Trophoblast cell (in vitro differentiated cells and primary cell): ENCODE data around the gene PYURF.
A peak's percentile ranks its signal among the peaks of the same experiment; 100 is the strongest.
"Not testable (repeated sequence)": the region's sequence is repeated elsewhere in the genome, so short reads cannot be mapped to it uniquely, and the experiment has no call there.

Experiments used
- DNase-seq, 2 donors: peaks; one replicate each; pipeline ENCODE4 v3.0.0-alpha.2; 2016
- H2AFZ ChIP-seq: 2 replicates; pipeline ENCODE4 v1.6.1; 2013; ENCODE audit warnings: low read length, moderate library complexity, mild to moderate bottlenecking; ENCODE audit not compliant: insufficient read depth, poor library complexity
- H2AK5ac ChIP-seq: 2 replicates; pipeline ENCODE4 v1.6.1; 2013; ENCODE audit warnings: mild to moderate bottlenecking, low read length
- H2BK120ac ChIP-seq: 2 replicates; pipeline ENCODE4 v1.6.1; 2013; ENCODE audit warnings: low read length, mild to moderate bottlenecking, moderate library complexity; ENCODE audit not compliant: insufficient read depth, poor library complexity
- H2BK12ac ChIP-seq: 2 replicates; pipeline ENCODE4 v1.6.1; 2013; ENCODE audit warnings: mild to moderate bottlenecking, low read length, moderate library complexity
- H2BK5ac ChIP-seq: 2 replicates; pipeline ENCODE4 v1.6.1; 2013; ENCODE audit warnings: low read length, low read depth, moderate library complexity, mild to moderate bottlenecking; ENCODE audit not compliant: poor library complexity
- H3K14ac ChIP-seq: 2 replicates; pipeline ENCODE4 v1.6.1; 2013; ENCODE audit warnings: mild to moderate bottlenecking, low read length
- H3K18ac ChIP-seq: 2 replicates; pipeline ENCODE4 v1.6.1; 2013; ENCODE audit warnings: mild to moderate bottlenecking, low read length
- H3K23ac ChIP-seq: 2 replicates; pipeline ENCODE4 v1.6.1; 2013; ENCODE audit warnings: low read length
- H3K27ac ChIP-seq: 2 replicates; pipeline ENCODE4 v1.5.1; 2013; ENCODE audit warnings: low read depth, mild to moderate bottlenecking, inconsistent platforms, low read length, moderate library complexity
- H3K27me3 ChIP-seq: 2 replicates; pipeline ENCODE4 v1.6.1; 2013; ENCODE audit warnings: inconsistent platforms, mild to moderate bottlenecking, low read length, moderate library complexity; ENCODE audit not compliant: insufficient read depth
- H3K36me3 ChIP-seq, 2 experiments: 1 replicate in 1 of 2; 2 replicates in 1 of 2; pipeline ENCODE4 v1.6.1; 2013; ENCODE audit warnings: low read length in 2 of 2, mild to moderate bottlenecking in 2 of 2, moderate library complexity in 1 of 2; ENCODE audit not compliant: insufficient read depth in 2 of 2, control insufficient read depth in 1 of 2
- H3K4ac ChIP-seq: 2 replicates; pipeline ENCODE4 v1.6.1; 2013; ENCODE audit warnings: low read depth, mild to moderate bottlenecking, low read length, moderate library complexity
- H3K4me1 ChIP-seq, 2 experiments: 1 replicate in 1 of 2; 2 replicates in 1 of 2; pipeline ENCODE4 v1.6.1; 2013; ENCODE audit warnings: low read length in 2 of 2, mild to moderate bottlenecking in 2 of 2, moderate library complexity in 1 of 2; ENCODE audit not compliant: insufficient read depth in 2 of 2, control insufficient read depth in 1 of 2
- H3K4me2 ChIP-seq: 2 replicates; pipeline ENCODE4 v1.6.1; 2013; ENCODE audit warnings: inconsistent platforms, mild to moderate bottlenecking, low read length, moderate library complexity
- H3K4me3 ChIP-seq: 2 replicates; pipeline ENCODE4 v1.5.1; 2013; ENCODE audit warnings: mild to moderate bottlenecking, low read depth, low read length, inconsistent platforms
- H3K79me1 ChIP-seq: one replicate; pipeline ENCODE4 v1.6.1; 2013; ENCODE audit warnings: low read length
- H3K79me2 ChIP-seq: 2 replicates; pipeline ENCODE4 v1.6.1; 2013; ENCODE audit warnings: low read length, mild to moderate bottlenecking; ENCODE audit not compliant: control insufficient read depth, insufficient read depth, poor library complexity
- H3K9ac ChIP-seq: 2 replicates; pipeline ENCODE4 v1.6.1; 2013; ENCODE audit warnings: mild to moderate bottlenecking, low read length
- H3K9me3 ChIP-seq: 2 replicates; pipeline ENCODE4 v1.6.1; 2013; ENCODE audit warnings: low read depth, mild to moderate bottlenecking, control low read depth, inconsistent platforms, low read length; ENCODE audit not compliant: insufficient read depth
- H4K12ac ChIP-seq: 2 replicates; pipeline ENCODE4 v1.6.1; 2013; ENCODE audit warnings: low read depth, mild to moderate bottlenecking, low read length, moderate library complexity
- H4K8ac ChIP-seq: 2 replicates; pipeline ENCODE4 v1.6.1; 2013; ENCODE audit warnings: low read depth, mild to moderate bottlenecking, low read length, moderate library complexity
- H4K91ac ChIP-seq: one replicate; pipeline ENCODE4 v1.6.1; 2013; ENCODE audit warnings: low read depth, mild to moderate bottlenecking, low read length, moderate library complexity
- WGBS: extraction: QIAGEN DNeasy Blood & Tissue Kit; methylation state at CpG from one replicate; pipeline ENCODE4 v1.1.7; 2013; ENCODE audit warnings: missing lambda C conversion rate; ENCODE audit not compliant: insufficient read length, insufficient coverage; ENCODE audit errors: extremely low coverage; 5-methylcytosine and 5-hydroxymethylcytosine counted together

Gene PYURF

GRCh38 chr4:88539322-88540068, 15.9 kb upstream of the PYURF start:
- not testable (repeated sequence) for H3K4me3 ChIP-seq, H3K79me1 ChIP-seq, H3K9ac ChIP-seq, H3K4me1 ChIP-seq, H3K14ac ChIP-seq, H4K12ac ChIP-seq, H2AFZ ChIP-seq, H3K18ac ChIP-seq, H2BK12ac ChIP-seq, H4K91ac ChIP-seq, H4K8ac ChIP-seq, H3K4me2 ChIP-seq, H2AK5ac ChIP-seq, H3K9me3 ChIP-seq, H3K27ac ChIP-seq, H3K36me3 ChIP-seq, H3K4ac ChIP-seq, H2BK120ac ChIP-seq, H2BK5ac ChIP-seq, H3K23ac ChIP-seq, H3K79me2 ChIP-seq, H3K27me3 ChIP-seq
- peak; percentile 59 to 80 for DNase-seq
- no CpG with 5 or more reads among the region's 9 CpGs for WGBS

DNA sequence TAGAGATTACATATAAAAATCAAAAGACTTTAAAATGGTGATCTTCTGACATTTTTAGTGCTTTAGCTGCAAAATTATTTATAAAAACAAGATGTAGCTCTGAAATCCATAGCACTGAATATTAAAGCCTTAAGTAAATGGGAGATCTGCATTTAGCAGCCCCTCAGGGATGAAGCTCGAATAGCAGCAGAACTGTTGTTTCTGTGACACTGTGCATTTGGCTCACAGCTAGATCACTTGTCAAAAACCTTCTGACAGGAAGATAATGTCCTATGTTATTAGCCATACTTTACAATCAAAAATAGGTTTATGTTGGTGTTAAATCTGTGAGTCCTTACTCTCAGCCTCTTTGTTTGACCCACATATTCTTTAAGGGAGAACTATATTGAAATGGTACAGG, 14.1 kb upstream of the PYURF start:
- Histone ChIP-seq H3K4me2 (no peak overlapping the region), H3K27ac (no peak overlapping the region), H3K4ac (no peak overlapping the region), H3K79me2 (no peaks in the 10 kb centered on the region), H2AFZ (no peak overlapping the region), H3K9ac (no peak overlapping the region), H3K4me3 (no peak overlapping the region), H2BK120ac (no peak overlapping the region), H3K14ac (no peak overlapping the region), H3K36me3 (no peaks in the 10 kb centered on the region), H3K27me3 (no peaks in the 10 kb centered on the region), H3K79me1 (no peaks in the 10 kb centered on the region), H3K4me1 (no peaks in the 10 kb centered on the region), H2AK5ac (no peak overlapping the region), H4K91ac (no peak overlapping the region), H3K9me3 (no peaks in the 10 kb centered on the region), H4K12ac (no peak overlapping the region), H4K8ac (no peak overlapping the region), H2BK5ac (no peak overlapping the region), H2BK12ac (no peak overlapping the region), H3K18ac (no peak overlapping the region), H3K23ac (no peak overlapping the region)
- DNase-seq = no peak
- no CpG with 5 or more reads among the region's 1 CpG for WGBS

GRCh38 chr4:88535090-88535755, 11.6 kb upstream of the PYURF start:
- Histone ChIP-seq H4K8ac (no peak overlapping the region), H3K4ac (no peak overlapping the region), H3K18ac (no peak overlapping the region), H4K12ac (no peak overlapping the region), H2AFZ (no peak overlapping the region), H3K36me3 (no peaks in the 10 kb centered on the region), H3K27ac (no peak overlapping the region), H3K79me2 (no peaks in the 10 kb centered on the region), H3K23ac (no peak overlapping the region), H3K9me3 (no peaks in the 10 kb centered on the region), H3K9ac (no peak overlapping the region), H2BK5ac (no peak overlapping the region), H3K14ac (no peak overlapping the region), H2BK120ac (no peak overlapping the region), H3K4me3 (no peak overlapping the region), H3K4me1 (no peaks in the 10 kb centered on the region), H3K79me1 (no peaks in the 10 kb centered on the region), H3K27me3 (no peaks in the 10 kb centered on the region), H2AK5ac (no peak overlapping the region), H4K91ac (no peak overlapping the region), H3K4me2 (no peak overlapping the region), H2BK12ac (no peak overlapping the region)
- DNase-seq = no peak
- WGBS = no CpG with 5 or more reads among the region's 2 CpGs

DNA sequence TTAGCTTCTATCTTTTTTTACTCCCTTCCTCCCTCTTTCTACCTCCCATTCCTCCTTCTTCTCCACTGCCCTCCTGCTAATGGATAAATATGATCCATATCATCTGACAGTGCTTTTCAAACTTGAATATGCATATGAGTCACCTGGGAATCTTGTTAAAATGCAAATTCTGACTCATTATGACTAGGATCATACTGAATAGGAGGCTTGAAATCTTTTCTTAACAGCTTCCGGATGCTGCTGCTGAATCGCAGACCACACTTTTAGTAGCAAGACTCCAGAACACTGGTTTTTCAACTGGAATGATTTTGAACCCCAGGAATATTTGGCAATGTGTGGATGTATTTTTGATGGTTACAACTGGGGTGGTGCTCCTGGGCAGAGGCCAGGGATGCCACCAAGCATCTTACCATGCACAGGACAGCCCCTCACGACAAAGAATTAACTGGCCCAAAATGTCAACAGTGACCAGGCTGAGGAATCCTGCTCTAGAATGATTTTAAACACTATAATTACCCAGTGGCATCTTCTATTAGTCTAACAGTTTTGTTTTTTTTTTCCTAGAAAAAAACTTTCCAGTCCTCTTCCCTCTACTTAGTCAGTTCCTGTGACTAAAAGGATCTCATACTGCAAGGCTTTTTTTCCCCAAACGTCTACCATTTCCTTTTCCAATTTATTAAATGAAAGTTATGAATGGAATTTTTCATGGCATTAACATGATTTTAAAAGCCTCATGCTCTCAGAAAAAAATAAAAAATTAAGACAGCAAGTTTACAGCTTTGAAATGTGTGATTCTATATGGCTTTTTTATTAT, 10.6 kb upstream of the PYURF start:
- H3K14ac ChIP-seq = no peak overlapping the region
- no peak overlapping the region for H2AK5ac ChIP-seq
- no peak overlapping the region for H4K8ac ChIP-seq
- no peak overlapping the region for H3K4me3 ChIP-seq
- H2AFZ ChIP-seq = no peak overlapping the region
- H4K12ac ChIP-seq = no peak overlapping the region
- H3K4me1 ChIP-seq = no peaks in the 10 kb centered on the region
- no peaks in the 10 kb centered on the region for H3K27me3 ChIP-seq
- no peaks in the 10 kb centered on the region for H3K79me2 ChIP-seq
- no peak overlapping the region for H3K23ac ChIP-seq
- no CpG with 5 or more reads among the region's 4 CpGs for WGBS
- H3K9ac ChIP-seq = no peak overlapping the region
- H2BK120ac ChIP-seq = no peak overlapping the region
- H3K36me3 ChIP-seq = no peaks in the 10 kb centered on the region
- no peak overlapping the region for H2BK12ac ChIP-seq
- H3K4ac ChIP-seq = no peak overlapping the region
- H3K4me2 ChIP-seq = no peak overlapping the region
- no peak overlapping the region for H3K18ac ChIP-seq
- H3K79me1 ChIP-seq = no peaks in the 10 kb centered on the region
- H3K27ac ChIP-seq = no peak overlapping the region
- no peaks in the 10 kb centered on the region for H3K9me3 ChIP-seq
- no peak overlapping the region for H2BK5ac ChIP-seq
- no peak overlapping the region for H4K91ac ChIP-seq
- no peak for DNase-seq
